Heart left ventricle (tissue), 16 donors: ENCODE data around the gene GDI1. TPM values are rescaled to one million over a fixed set of nuclear protein-coding genes. Genes with fewer than 3 reads are reported as not detected.

Source experiments
- ATAC-seq, 4 donors: fragments of 200-7000 bp; cut with Tn5 transposase; one replicate each; pipeline ENCODE4 v1.9.1; 2020 to 2022; ENCODE audit warnings: moderate library complexity in 4 of 4, mild to moderate bottlenecking in 3 of 4, moderate number of reproducible peaks in 1 of 4
- DNase-seq, 5 donors: peaks; one replicate each; pipeline ENCODE4 v3.0.0-alpha.2; 2020
- H3K27ac ChIP-seq, 12 donors: fragments of 200-600 bp; sonication (generic) in 4 of 12; one replicate each; pipeline versions ENCODE4 v1.5.0 to v1.8.0; 2016 to 2022; ENCODE audit warnings: mild to moderate bottlenecking in 2 of 12
- H3K27me3 ChIP-seq, 9 donors: fragments of 200-600 bp; sonication (generic) in 2 of 9; one replicate each; pipeline versions ENCODE4 v1.5.1 to v1.8.0; 2016 to 2022; ENCODE audit warnings: mild to moderate bottlenecking in 3 of 9
- H3K36me3 ChIP-seq, 9 donors: fragments of 200-600 bp; sonication (generic) in 2 of 9; one replicate each; pipeline versions ENCODE4 v1.5.0 to v1.8.0; 2018 to 2022; ENCODE audit warnings: mild to moderate bottlenecking in 2 of 9
- H3K4me1 ChIP-seq, 12 donors: fragments of 200-600 bp; sonication (generic) in 4 of 12; one replicate each; pipeline versions ENCODE4 v1.5.0 to v1.8.0; 2016 to 2022; ENCODE audit warnings: mild to moderate bottlenecking in 3 of 12
- H3K4me3 ChIP-seq, 12 donors: fragments of 200-600 bp; sonication (generic) in 4 of 12; one replicate each; pipeline versions ENCODE4 v1.5.0 to v1.8.0; 2017 to 2022; ENCODE audit warnings: mild to moderate bottlenecking in 9 of 12, moderate library complexity in 4 of 12
- H3K9me3 ChIP-seq, 12 donors: fragments of 200-600 bp; sonication (generic) in 4 of 12; one replicate each; pipeline versions ENCODE4 v1.5.0 to v1.8.0; 2016 to 2022; ENCODE audit warnings: mild to moderate bottlenecking in 1 of 12
- POLR2A ChIP-seq, 2 donors: fragments of 450-650 bp; IDR thresholded peaks; one replicate each; pipeline ENCODE4 v1.6.1; 2017; ENCODE audit warnings: antibody characterized with exemption in 2 of 2, mild to moderate bottlenecking in 2 of 2, moderate library complexity in 2 of 2
- WGBS, 4 donors: extraction: QIAGEN DNeasy Blood & Tissue Kit in 2 of 4; methylation state at CpG; one replicate each; pipeline versions ENCODE4 v1.1.5 to v1.1.7; 2013 to 2018; 5-methylcytosine and 5-hydroxymethylcytosine counted together
- intact Hi-C, 10 donors: fragments of 100-400 bp; cut with DNase I; formaldehyde crosslinking; loops; one replicate each; pipeline versions ENCODE4 v1.11.1 to v1.14.2; 2022
- polyA plus RNA-seq, 2 donors: library from polyadenylated mRNA; stranded (reverse); fragments of 200-250 nt; gene quantifications; one replicate each; pipeline ENCODE4 v1.2.3, GENCODE V29; 2013
- total RNA-seq, 9 donors: library from RNA; depleted of rRNA in 2 of 9; stranded (reverse); fragments of >200 nt in 2 of 9; fragmentation: NEBNext Ultra II Directional in 3 of 9; extraction: Animal tissue kit (Norgen Biotek cat#: 25700) in 3 of 9; gene quantifications; one replicate each; pipeline versions ENCODE4 v1.1.0 to v1.2.4, GENCODE V29; 2016 to 2023
- TF ChIP-seq, protein P1 (sequence below), 12 donors: fragments of 200-600 bp; sonication (generic) in 4 of 12; IDR thresholded peaks; one replicate each; pipeline versions ENCODE4 v1.5.0 to v1.8.0; 2018 to 2022; ENCODE audit warnings: antibody characterized with exemption in 12 of 12, mild to moderate bottlenecking in 5 of 12
- donor health status: ischemic (EF 13 %, LVEDD 7.1; RV severe dilation, severe dysfunction).
- donor health status: healthy with polysubstance abuse.
- donor health status: DM: no; HTN: yes; CAD: no.
- donor health status: DM: no; HTN: no; CAD: no.
- donor health status: ischemic (EF 25% LVEDD 6.9; RV normal size, moderate dysfunction).
- donor health status: ischemic (EF 25% LVEDD 5.7; RV mildly dilated, moderate dysfunction).
- donor health status: healthy.
- donor health status: DM: yes; HTN: yes; CAD: no.
- donor health status: ischemic (EF 35%, LVEDD 5.7; RV mildly dilated, moderate dysfunction).
- donor health status: nonischemic (EF 11% LVEDD 7.7; RV severe dilation, severe dysfunction).
- donor health status: DM: yes; HTN: yes; CAD: no.
- donor health status: PGD.
- donor health status: ischemic (EF 29% LVEDD 5.4; RV normal size, mild dysfunction).
- donor health status: nonischemic (EF 23%, LVEDD 6.1; RV moderate dilation, normal function).

Gene GDI1
- total and polyA plus RNA-seq, 11 donors, result 73.6 to 152 (median 92.2) TPM

DNA sequence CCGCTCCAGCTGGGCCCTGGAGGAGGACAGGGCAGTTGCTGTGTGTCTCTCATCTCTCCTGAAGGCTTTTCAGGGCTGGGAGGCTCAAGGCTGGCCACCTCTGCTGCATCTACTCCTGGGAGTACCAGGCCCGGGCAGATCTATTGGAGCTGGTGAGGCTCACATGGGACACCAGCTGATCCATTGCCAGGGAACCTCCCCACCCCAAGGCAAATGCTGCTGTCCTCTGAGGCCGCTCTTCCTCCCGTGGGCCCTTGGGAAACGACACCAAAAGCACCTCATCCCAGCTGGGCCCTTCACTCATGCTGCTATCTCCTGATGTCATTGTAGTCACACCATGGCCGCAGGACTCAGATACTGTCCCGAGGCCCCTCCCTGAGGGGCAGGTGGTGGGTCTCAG is 45.8 kb downstream of the GDI1 start:
- no peak for TF ChIP-seq POLR2A (IDR thresholded peaks at IDR 0.05)
- TF ChIP-seq, protein P1, sequence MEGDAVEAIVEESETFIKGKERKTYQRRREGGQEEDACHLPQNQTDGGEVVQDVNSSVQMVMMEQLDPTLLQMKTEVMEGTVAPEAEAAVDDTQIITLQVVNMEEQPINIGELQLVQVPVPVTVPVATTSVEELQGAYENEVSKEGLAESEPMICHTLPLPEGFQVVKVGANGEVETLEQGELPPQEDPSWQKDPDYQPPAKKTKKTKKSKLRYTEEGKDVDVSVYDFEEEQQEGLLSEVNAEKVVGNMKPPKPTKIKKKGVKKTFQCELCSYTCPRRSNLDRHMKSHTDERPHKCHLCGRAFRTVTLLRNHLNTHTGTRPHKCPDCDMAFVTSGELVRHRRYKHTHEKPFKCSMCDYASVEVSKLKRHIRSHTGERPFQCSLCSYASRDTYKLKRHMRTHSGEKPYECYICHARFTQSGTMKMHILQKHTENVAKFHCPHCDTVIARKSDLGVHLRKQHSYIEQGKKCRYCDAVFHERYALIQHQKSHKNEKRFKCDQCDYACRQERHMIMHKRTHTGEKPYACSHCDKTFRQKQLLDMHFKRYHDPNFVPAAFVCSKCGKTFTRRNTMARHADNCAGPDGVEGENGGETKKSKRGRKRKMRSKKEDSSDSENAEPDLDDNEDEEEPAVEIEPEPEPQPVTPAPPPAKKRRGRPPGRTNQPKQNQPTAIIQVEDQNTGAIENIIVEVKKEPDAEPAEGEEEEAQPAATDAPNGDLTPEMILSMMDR (IDR thresholded peaks at IDR 0.05), result no peak
- Histone ChIP-seq H3K36me3 (peaks cover 0 to 9% (median 6%) of the 10 kb centered on the region in 9 donors), H3K4me1 (peaks cover 0 to 36% (median 14%) of the 10 kb centered on the region in 12 donors), H3K27me3 (no peaks in the 10 kb centered on the region), H3K27ac (no peak overlapping the region), H3K9me3 (no peaks in the 10 kb centered on the region), H3K4me3 (no peak overlapping the region)
- ATAC-seq, result no peak
- WGBS, 4 donors, result 68 to 74% (median 71%) methylated on average over 6 to 7 of the region's 7 CpGs
- intact Hi-C loops, result loop anchor here in 1 of 10 donors (5.0 kb wide), 1 partner anchor 40 kb away; the partner anchor contains the start of gene FAM50A
- peak in 1 of 5 donors; percentile 25 for DNase-seq

DNA sequence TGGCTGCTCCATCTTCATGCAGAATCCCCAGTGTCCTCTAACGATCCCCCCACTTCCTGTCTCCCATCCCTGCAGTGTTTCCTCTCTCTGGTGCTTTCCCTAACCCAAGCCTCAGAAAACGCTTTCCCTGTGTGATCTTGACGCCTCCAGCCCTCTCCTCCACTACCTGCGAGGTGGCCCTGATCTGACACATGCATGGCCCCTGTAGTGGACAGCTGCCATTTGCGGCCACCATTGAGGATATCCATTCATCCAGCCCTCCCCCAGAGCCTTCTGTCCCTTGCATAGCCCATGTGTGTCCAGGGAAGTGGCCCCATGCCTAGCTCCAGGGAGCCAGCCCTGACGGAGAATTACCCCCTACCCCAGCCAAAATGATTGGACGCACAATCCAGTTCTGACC is 46.4 kb downstream of the GDI1 start:
- H3K36me3 ChIP-seq, result peaks cover 0 to 9% (median 6%) of the 10 kb centered on the region in 9 donors
- WGBS, 4 donors, result 75 to 85% (median 81%) methylated on average over 7 of the region's 7 CpGs
- ATAC-seq, result no peak
- H3K27ac ChIP-seq, result no peak overlapping the region
- no peak for DNase-seq
- H3K4me1 ChIP-seq, result peaks cover 0 to 31% (median 14%) of the 10 kb centered on the region in 12 donors
- no peaks in the 10 kb centered on the region for H3K9me3 ChIP-seq
- TF ChIP-seq POLR2A (IDR thresholded peaks at IDR 0.05), result no peak
- TF ChIP-seq, protein P1 (IDR thresholded peaks at IDR 0.05), result no peak
- H3K27me3 ChIP-seq, result no peaks in the 10 kb centered on the region
- intact Hi-C loops, result loop anchor here in 1 of 10 donors (5.0 kb wide), 1 partner anchor 41 kb away; the partner anchor contains the start of gene FAM50A
- no peak overlapping the region for H3K4me3 ChIP-seq

DNA sequence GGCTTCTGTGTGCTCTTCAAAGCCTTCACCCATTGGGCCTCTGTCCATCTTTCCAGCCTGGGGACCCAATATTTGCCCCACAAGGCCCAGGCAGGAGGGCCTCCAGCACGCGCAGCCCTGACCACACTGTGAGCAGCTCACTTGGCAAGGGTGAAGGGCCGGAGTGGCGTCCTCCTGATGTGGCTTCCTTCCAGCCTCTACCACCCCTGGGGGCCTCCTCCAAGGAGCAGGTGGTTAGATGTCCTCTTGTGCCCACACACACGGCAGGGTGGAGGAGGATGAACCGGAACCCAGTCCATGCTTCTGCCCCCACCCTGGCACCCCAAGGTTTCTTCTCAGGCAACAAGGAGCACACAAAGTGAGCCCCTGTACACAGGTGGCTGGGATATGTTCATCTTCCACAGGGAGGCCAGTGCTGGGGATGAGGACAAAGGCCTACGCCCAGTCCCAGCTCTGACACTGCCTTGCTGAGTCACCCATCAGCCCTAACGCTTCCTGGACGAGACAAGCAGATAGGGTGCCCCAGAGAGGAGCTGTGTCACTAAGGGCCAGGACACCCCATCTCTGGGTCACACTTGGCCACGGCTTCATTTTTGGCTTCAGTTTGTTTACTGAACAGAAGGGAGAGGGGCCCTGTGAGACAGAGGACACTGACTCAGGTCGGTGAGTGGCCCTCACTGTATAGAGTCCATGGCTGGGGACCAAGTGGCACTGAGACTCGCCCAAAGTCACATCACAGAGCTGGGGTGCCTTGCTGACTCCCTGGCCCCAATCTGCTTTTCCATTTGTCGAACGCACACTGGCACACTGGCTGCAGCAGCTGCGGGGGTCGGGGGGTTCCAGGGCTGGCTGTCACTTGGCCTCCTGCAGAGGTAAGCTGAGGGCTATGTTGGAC is 47.5 kb downstream of the GDI1 start:
- peak overlapping the region in 7 of 12 donors; percentile 9 to 96 (median 62) for H3K27ac ChIP-seq
- intact Hi-C loops, result loop anchor here in 1 of 10 donors (5.0 kb wide), 1 partner anchor 42 kb away; the partner anchor contains the start of gene FAM50A
- no peaks in the 10 kb centered on the region for H3K9me3 ChIP-seq
- H3K36me3 ChIP-seq, result peaks cover 0 to 9% (median 6%) of the 10 kb centered on the region in 9 donors
- 69 to 84% (median 71%) methylated on average over 9 to 16 of the region's 16 CpGs for WGBS, 4 donors
- peak in 1 of 5 donors; percentile 42 for DNase-seq
- H3K4me1 ChIP-seq, result peaks cover 0 to 34% (median 15%) of the 10 kb centered on the region in 12 donors
- no peaks in the 10 kb centered on the region for H3K27me3 ChIP-seq
- H3K4me3 ChIP-seq, result no peak overlapping the region
- no peak for TF ChIP-seq POLR2A (IDR thresholded peaks at IDR 0.05)
- TF ChIP-seq, protein P1 (IDR thresholded peaks at IDR 0.05), result no peak
- peak in 1 of 4 donors; percentile 32 for ATAC-seq
